Effector memory CD4-positive, alpha-beta T cell (primary cell): ENCODE data around the gene NKG7.
"Not testable (repeated sequence)": the region's sequence is repeated elsewhere in the genome, so short reads cannot be mapped to it uniquely, and the experiment has no call there.

Experiments
- DNase-seq, 3 donors: peaks; one replicate each; pipeline ENCODE4 v3.0.0-alpha.2; 2020
- H3K27ac ChIP-seq: 2 replicates; pipeline ENCODE4 v1.7.0; 2013; ENCODE audit warnings: mild to moderate bottlenecking, low read length, moderate library complexity; ENCODE audit not compliant: insufficient read depth, poor library complexity, severe bottlenecking
- H3K27me3 ChIP-seq: replicated peaks from 2 replicates; pipeline ENCODE4 v1.7.0; 2013; ENCODE audit warnings: mild to moderate bottlenecking, low read length; ENCODE audit not compliant: insufficient read depth, control insufficient read depth, poor library complexity, severe bottlenecking
- H3K36me3 ChIP-seq: 2 replicates; pipeline ENCODE4 v1.7.0; 2013; ENCODE audit warnings: mild to moderate bottlenecking, low read length, moderate library complexity; ENCODE audit not compliant: control insufficient read depth, insufficient read depth
- H3K4me1 ChIP-seq: 2 replicates; pipeline ENCODE4 v1.7.0; 2013; ENCODE audit warnings: low read length, mild to moderate bottlenecking; ENCODE audit not compliant: control insufficient read depth, insufficient read depth, poor library complexity, severe bottlenecking
- H3K4me3 ChIP-seq: 2 replicates; pipeline ENCODE4 v1.7.0; 2013; ENCODE audit warnings: low read length, low read depth, mild to moderate bottlenecking; ENCODE audit not compliant: insufficient read depth, poor library complexity, severe bottlenecking
- H3K9me3 ChIP-seq: 2 replicates; pipeline ENCODE4 v1.7.0; 2013; ENCODE audit warnings: mild to moderate bottlenecking, low read length, moderate library complexity; ENCODE audit not compliant: control insufficient read depth

The NKG7 gene

DNA sequence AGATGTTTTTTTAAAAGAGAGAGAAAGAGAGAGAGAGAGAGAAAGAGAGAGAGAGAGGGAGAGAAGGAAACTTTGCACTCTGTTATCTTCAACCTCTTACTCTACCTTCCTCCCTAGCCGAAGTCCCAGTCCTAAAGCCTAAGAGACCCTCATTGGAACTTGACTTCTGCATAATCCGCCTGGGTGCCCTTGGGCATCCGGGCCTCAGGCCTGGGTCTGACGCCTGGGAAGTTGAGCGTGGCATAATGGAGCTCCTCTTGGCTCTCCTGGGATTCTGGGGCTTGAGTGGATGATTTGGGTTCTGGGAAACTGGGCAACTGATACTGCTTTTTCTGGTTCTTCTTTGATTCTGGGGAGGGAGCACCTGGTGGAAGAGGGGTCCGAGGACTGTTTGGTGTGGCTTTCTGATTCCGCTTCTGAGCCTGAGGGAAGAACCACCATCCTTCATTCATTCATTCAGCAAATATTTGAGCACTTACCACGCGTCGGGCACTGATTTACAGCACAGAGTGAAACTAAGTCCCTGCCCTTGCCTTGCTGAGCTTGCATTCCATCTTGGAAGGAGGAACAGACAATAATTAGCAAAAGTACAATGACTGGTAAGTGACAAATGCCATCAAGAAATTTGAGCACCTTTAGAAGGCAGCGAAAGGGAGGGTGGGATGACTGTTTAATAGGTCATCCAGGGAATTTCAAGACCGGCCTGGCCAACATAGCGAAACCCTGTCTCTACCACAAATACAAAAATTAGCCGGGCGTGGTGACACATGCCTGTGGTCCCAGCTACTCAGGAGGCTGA is 38.7 kb upstream of the NKG7 start:
- no peak for DNase-seq

DNA sequence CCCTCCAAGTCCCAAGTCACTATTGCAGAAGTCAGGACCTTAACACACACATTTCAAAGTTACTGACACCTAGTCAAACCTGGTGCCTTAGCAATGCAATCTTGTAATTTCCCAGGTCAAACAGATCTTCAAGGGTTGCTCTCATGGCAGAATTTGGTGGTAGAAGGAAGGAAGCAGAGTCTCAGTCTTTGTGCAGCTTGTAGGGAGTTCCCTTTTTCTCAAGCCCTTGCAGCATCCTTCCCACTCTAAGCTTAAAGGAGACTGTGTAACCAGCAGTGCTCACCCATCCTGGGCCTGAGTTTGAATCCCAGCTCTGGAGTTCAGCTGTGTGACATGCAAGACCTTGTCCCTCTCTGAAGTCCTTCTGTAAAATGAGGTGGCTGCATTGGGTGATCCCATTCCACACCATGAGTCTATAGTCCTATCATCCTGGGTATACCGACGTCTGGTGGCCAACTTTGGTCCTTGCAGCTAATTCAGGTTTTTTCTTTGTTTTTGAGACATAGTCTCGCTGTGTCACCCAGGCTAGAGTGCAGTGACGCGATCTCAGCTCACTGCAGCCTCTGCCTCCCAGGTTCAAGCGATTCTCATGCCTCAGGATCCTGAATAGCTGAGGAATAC is 35.2 kb upstream of the NKG7 start:
- Histone ChIP-seq H3K4me3 (no peak overlapping the region), H3K36me3 (no peaks in the 10 kb centered on the region), H3K27ac (no peak overlapping the region), H3K9me3 (no peaks in the 10 kb centered on the region), H3K27me3 (no peaks in the 10 kb centered on the region), H3K4me1 (no peaks in the 10 kb centered on the region)
- no peak for DNase-seq

More for the DNA sequence above, 38.7 kb upstream of the NKG7 start:
- Histone ChIP-seq H3K4me3 (no peak overlapping the region), H3K9me3 (no peaks in the 10 kb centered on the region), H3K36me3 (no peaks in the 10 kb centered on the region), H3K4me1 (no peaks in the 10 kb centered on the region), H3K27ac (no peak overlapping the region), H3K27me3 (no peaks in the 10 kb centered on the region)

DNA sequence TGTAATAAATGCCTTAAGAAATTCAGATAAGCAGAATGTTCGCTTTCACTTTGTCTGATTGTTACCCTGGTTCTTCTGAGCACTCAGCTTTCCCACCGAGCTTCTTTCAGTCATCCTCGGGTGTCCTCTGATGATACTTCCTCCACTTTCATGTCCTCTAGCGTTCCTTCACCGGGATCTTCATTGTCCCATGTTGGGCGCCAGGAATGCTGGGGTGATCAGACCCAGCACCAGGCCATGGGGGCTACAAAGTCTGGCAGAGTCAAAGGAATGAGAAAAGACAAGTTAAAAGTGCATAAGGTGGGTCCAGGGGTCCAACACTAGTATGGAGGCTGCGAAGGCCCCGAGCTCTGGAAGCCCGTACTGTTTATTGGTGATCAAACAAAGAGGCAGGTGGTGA is 29.7 kb upstream of the NKG7 start:
- H3K9me3 ChIP-seq = no peaks in the 10 kb centered on the region
- H3K4me3 ChIP-seq = no peak overlapping the region
- no peak for DNase-seq
- no peaks in the 10 kb centered on the region for H3K36me3 ChIP-seq
- H3K27ac ChIP-seq = no peak overlapping the region
- no peaks in the 10 kb centered on the region for H3K27me3 ChIP-seq
- H3K4me1 ChIP-seq = no peaks in the 10 kb centered on the region

DNA sequence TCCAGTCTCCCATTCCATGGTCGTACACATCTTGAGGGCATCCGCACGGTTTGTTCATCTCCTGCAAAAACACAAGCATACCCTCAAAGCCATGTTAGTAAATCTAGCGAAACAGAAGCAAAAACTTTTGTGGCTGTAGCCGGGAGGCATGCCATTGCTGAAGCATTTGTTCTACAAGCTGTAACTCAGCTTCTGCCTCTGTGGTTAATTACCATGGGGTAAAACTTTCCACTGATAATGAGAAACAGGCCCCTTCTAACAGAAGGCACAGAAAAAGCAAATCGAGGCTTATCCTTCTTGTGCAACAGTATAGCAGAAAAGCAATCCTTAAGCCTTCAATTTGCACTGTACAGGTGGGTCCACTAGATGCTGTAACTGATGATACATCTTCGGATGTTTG is 27.5 kb upstream of the NKG7 start:
- not testable (repeated sequence) for H3K4me1 ChIP-seq, H3K4me3 ChIP-seq, H3K36me3 ChIP-seq, DNase-seq, H3K9me3 ChIP-seq, H3K27ac ChIP-seq, H3K27me3 ChIP-seq

DNA sequence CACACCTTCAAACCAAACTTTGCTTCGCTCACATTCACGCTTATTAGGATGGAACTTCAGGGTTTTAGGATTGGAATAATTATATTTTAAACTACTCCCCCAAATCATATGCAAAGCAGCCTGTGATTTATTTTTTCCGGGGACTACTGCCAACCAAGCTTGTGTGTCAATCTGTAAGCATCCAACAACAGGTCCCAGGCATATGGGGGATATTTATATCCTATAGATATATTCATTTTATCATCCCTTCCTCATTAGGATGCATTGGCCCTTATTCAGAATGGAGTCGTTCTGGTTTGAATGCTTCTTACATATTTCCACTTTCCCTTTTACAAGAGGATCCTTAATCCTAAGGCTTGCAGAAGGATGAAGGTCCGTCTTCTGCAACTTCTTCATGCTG is 26.8 kb upstream of the NKG7 start:
- H3K4me1 ChIP-seq = peaks cover 7% of the 10 kb centered on the region
- H3K36me3 ChIP-seq = no peaks in the 10 kb centered on the region

DNA sequence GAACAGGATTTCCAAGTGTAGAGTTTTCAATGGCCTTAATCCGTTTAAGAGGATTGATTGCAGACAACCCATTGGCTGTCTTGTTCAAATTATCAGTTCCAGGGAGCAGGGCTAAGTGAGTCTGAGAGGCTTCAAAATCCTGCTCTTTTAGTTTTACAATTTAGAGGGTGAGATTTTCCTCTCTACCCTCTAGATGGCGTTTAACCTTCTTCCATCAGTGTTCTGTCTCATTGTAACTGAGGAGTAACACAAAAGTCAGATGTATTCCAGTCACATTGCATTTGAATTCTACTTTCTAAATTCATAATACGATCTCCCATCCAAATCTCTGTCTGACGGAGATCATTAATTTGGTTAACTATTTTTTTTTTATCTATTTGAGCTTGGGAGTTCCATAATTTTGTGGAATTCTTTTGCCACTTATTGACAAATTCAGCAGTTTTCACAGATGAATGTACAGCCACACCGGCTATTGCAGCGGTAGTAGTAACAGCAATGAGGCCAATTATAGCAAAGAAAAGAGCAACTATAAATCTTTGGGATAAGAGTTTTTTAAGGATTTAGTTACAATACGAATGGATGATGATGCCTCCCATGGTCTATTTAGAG is 25.7 kb upstream of the NKG7 start:
- Histone ChIP-seq H3K27ac (no peak overlapping the region), H3K27me3 (no peaks in the 10 kb centered on the region), H3K4me1 (peaks cover 12% of the 10 kb centered on the region), H3K9me3 (no peaks in the 10 kb centered on the region), H3K4me3 (no peak overlapping the region), H3K36me3 (no peaks in the 10 kb centered on the region)
- DNase-seq = no peak

More for the DNA sequence above, 26.8 kb upstream of the NKG7 start:
- DNase-seq = no peak
- no peak overlapping the region for H3K4me3 ChIP-seq
- no peaks in the 10 kb centered on the region for H3K9me3 ChIP-seq
- H3K27ac ChIP-seq = no peak overlapping the region
- no peaks in the 10 kb centered on the region for H3K27me3 ChIP-seq

DNA sequence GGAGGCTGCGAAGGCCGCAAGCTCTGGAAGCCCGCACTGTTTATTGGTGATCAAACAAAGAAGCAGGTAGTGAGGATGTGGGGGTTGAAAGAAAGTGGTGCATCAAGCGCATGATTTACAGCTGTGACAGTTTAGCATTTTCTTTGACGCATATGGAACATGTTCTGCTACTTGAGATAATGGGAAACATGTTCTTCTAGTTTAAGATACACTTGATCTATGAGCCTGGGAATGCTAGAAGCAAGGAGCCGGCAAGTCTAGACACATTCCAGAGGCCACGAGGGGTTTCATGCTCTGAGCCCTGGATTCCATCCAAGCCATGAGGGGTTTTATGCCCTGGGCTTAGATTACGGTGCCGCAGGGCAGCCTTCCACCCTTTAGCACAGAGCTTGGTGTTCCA is 25.0 kb upstream of the NKG7 start:
- not testable (repeated sequence) for H3K27me3 ChIP-seq, DNase-seq, H3K36me3 ChIP-seq, H3K4me3 ChIP-seq, H3K27ac ChIP-seq, H3K9me3 ChIP-seq
- H3K4me1 ChIP-seq = peaks cover 12% of the 10 kb centered on the region

DNA sequence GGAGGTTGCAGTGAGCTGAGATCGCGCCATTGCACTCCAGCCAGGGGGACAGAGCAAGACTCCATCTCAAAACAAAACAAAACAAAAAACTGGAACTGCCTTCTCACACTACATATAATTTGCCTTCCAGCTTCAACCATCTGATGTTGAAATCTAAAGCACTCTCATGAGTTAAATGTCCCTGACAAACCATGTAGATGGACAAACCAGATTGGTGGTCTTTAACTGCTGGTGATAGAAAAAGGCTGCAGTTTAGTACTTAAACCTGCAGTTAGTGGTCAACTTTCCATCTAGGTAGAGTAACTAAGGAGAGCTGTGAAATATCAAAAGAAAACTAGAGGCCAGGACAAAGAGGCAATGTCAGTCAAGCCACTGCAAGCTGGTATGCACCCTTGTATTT is 23.7 kb upstream of the NKG7 start:
- Histone ChIP-seq H3K27me3 (no peaks in the 10 kb centered on the region), H3K27ac (no peak overlapping the region), H3K36me3 (no peaks in the 10 kb centered on the region), H3K9me3 (no peaks in the 10 kb centered on the region), H3K4me3 (no peak overlapping the region), H3K4me1 (peaks cover 12% of the 10 kb centered on the region)
- no peak for DNase-seq

DNA sequence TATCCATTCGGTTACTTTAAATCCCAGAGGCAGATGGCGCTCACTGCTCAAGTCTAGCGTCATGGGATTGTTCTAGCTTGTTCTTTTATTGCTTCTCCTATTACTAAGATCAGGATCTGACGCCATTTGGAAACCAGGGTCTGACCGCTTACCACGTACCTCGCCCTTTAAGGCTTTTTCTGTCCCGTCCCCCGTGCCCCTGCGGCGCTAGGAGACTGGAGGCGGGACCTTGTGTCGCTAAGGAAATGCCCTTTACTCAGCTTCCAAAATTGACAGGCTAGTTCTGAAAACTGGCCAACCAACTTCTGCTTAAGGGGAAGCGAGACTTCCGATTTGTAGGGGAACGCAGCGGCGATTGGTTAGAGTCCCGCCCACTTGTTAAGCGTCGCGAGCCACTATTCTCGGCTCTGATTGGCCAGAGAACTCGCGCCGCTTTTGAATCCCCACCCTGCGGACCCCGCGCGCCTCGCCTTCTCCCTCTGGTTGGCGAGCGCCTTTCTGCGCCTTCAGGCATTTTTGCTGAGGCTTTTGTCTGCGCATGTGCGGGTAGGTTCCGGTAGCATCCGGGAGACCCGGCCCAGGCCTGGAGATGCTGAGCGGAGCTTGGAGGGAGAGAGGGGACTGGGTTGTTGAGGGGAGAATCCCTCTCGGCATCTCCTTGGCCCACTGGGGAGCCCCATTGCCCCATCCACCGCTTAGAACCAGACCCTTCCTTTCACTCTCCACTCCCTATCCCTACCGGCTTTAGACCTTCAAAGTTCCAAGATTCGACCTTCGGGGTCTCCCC is 21.8 kb upstream of the NKG7 start:
- peak; percentile 74 to 84 (median 79) for DNase-seq
- Histone ChIP-seq H3K27ac (peak overlapping the region; percentile 19), H3K9me3 (no peaks in the 10 kb centered on the region), H3K4me1 (peaks cover 12% of the 10 kb centered on the region), H3K36me3 (no peaks in the 10 kb centered on the region), H3K4me3 (peak overlapping the region; percentile 36), H3K27me3 (no peaks in the 10 kb centered on the region)
